Mammary epithelial cell (primary cell): Measurements from ENCODE around the gene CER1.

Experiments
- CTCF ChIP-seq, 2 donors: IDR thresholded peaks in 1 of 2; conservative IDR thresholded peaks in 1 of 2; 2 replicates each; pipeline ENCODE4 v1.5.1; 2011 to 2012; ENCODE audit warnings: inconsistent platforms in 2 of 2, low read length in 2 of 2, mild to moderate bottlenecking in 2 of 2, control low read depth in 1 of 2, low read depth in 1 of 2; ENCODE audit not compliant: insufficient read depth in 1 of 2; ENCODE audit errors: extremely low read depth in 1 of 2
- EZH2 ChIP-seq: IDR thresholded peaks from 2 replicates; pipeline ENCODE4 v1.6.1; 2012; ENCODE audit warnings: low read length, inconsistent platforms, borderline replicate concordance

GRCh38 chr9:14702200-14702720 is 20.3 kb downstream of the CER1 start:
- TF ChIP-seq CTCF (conservative IDR thresholded peaks at IDR 0.05 in 1 of 2, IDR thresholded peaks at IDR 0.05 in 1 of 2; ENCODE audit: extremely low read depth in 1 of 2, insufficient read depth in 1 of 2, low read depth in 1 of 2, low read length in 2 of 2): no peak
- TF ChIP-seq EZH2: no peak
